GM12891 (cell line): ENCODE measurements around the gene ZNF385B.

Source experiments
- POLR2A ChIP-seq: IDR thresholded peaks from 2 replicates; pipeline ENCODE4 v1.6.1; 2011; ENCODE audit warnings: low read depth, low read length, control low read depth
- SPI1 ChIP-seq: IDR thresholded peaks from 2 replicates; pipeline ENCODE4 v1.6.1; 2011; ENCODE audit warnings: low read depth, low read length, control low read depth

DNA sequence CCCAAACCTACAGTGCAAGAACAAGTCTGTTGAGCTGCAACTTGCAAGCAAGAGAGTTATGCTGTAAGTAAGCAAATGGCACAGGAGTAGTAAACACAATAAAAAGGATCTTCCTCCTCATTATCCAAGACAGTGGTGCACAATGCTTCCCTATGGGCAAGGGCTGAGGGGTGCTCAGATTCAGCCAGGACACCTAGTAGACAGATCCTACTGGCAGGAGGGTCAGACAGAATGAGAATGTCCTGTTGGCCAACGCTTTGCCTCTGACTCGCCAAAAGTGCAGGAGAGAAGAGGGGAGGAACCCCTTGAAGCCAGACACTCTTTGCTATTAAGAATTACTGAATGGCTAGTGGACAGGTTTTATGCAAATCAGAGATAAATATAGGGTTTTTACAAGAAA lies 316.4 kb downstream of the ZNF385B start:
- no peak for TF ChIP-seq POLR2A
- no peak for TF ChIP-seq SPI1
